Activated CD8-positive, alpha-beta memory T cell treated with anti-CD3 and anti-CD28 coated beads, Interleukin-2, amount 50 U/mL, for 48 hours (primary cell): ENCODE measurements around the gene FNDC3A.
A peak's percentile ranks its signal among the peaks of the same experiment; 100 is the strongest.
"Not testable (repeated sequence)": the region's sequence is repeated elsewhere in the genome, so short reads cannot be mapped to it uniquely, and the experiment has no call there.

Experiments
- DNase-seq: peaks from one replicate; pipeline ENCODE4 v3.0.0-alpha.2; 2020

The FNDC3A gene

DNA sequence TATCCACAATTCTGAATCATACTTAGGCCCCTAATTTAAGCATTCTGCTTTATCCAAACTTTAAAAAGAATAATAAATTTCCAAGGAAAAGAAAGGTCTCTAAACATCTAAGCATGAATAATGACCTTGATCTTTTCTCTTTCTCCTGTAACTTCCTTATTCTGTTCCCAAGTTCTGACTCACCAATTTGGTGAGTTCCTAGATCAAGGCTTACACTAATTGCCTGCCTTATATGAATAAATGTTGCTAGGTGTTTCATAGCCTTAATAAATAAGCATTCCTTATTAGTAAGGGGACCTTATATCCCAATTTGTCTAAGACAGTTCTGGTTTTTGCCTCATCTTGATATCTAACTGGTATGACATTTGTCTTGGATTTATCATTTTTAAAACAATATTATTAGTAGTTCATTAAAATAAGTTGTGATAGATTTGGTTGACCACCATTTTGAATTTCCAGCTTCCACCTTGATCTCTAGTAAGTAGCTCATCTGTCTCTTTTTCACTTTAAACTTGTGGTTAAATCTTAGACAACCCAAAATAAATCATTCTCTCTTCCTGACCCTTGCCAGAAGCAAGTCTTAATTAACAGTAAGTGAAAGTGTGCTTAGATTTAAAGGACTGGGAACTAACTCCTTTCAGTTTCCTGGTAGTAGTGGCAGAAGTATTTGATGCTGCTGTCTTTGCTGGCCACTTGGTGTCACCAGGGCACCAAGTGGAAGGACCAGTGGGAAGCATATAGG, 123.2 kb downstream of the FNDC3A start:
- DNase-seq: no peak

- DNase-seq: no peak
Measured at GRCh38 chr13:49099513-49099877, 123.8 kb downstream of the FNDC3A start.

- no peak for DNase-seq
Measured at GRCh38 chr13:49100637-49101570, 125.2 kb downstream of the FNDC3A start.

DNA sequence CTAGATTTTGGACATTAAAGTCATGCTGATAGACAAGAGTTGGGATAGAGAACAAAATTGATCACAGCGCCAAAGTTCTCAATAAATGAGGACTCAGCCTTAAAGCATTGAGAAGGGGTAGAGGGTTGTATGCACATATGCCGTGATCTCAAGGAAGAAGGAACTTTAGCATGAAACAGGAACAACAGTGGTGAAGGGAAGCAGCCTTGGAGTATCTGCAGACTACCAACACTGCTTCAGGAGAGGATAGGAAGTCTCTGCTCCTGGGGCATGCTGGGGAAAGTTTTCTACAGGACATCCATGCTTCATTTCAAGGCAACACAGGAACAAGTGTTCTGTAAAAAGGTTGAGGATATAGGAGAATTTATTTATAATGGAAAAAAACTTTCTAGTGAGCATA, 132.5 kb downstream of the FNDC3A start:
- DNase-seq: no peak

- DNase-seq: peak; percentile 71
Measured at GRCh38 chr13:49110122-49110912, 134.6 kb downstream of the FNDC3A start.

GRCh38 chr13:49110913-49111170, 135.1 kb downstream of the FNDC3A start:
- no peak for DNase-seq

DNA sequence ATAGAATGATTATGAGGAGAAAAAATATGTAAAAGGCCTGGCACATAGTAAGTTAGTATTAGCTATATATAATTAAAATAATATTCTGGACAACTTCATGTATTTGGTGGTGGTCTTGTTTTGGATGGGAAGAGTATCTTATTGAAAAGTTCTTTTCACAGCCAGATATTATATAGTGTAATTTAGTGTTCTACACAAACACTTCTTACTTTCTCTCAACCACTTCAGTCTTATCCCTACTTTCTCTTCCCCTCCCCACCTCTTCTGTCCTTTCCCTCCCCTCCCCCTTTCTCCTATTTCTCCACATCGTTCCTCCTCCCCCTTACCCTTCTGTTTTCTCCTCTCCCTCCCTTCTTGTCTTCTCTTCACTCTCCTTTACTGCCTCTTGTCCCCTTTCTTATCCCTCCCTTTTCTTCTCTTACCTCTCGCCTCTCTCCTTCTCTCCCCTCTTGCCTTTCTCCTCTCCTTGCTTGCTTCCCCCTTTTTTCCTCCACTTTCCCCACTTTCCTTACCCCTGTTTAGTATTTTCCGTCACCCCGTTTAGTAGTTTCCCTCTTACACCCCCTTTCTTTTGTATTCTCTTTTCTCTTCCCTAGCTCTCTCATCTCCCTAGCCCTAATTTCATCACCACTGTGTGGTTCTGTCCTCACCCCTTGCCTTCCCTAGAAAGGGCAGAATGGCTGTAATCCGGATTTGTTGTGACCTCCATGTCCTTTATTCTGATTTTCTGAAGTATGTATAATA, 137.2 kb downstream of the FNDC3A start:
- no peak for DNase-seq

GRCh38 chr13:49113526-49114286, 138.0 kb downstream of the FNDC3A start:
- no peak for DNase-seq

- no peak for DNase-seq
Measured at GRCh38 chr13:49116873-49117272, 141.2 kb downstream of the FNDC3A start.

DNA sequence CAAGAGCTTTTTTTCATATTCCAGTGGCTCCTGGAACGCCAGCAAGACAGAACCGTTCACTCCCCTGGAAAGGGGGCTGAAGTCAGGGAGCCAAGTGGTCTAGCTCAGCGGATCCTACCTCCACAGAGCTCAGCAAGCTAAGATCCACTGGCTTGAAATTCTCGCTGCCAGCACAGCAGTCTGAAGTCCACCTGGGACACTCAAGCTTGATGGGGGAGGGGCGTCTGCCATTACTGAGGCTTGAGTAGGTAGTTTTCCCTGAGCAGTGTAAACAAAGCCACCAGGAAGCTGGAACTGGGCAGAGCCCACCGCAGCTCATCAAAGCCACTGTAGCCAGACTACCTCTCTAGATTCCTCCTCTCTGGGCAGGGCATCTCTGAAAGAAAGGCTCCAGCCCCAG, 142.7 kb downstream of the FNDC3A start:
- not testable (repeated sequence) for DNase-seq

- no peak for DNase-seq
Measured at GRCh38 chr13:49124693-49125304, 149.1 kb downstream of the FNDC3A start.

DNA sequence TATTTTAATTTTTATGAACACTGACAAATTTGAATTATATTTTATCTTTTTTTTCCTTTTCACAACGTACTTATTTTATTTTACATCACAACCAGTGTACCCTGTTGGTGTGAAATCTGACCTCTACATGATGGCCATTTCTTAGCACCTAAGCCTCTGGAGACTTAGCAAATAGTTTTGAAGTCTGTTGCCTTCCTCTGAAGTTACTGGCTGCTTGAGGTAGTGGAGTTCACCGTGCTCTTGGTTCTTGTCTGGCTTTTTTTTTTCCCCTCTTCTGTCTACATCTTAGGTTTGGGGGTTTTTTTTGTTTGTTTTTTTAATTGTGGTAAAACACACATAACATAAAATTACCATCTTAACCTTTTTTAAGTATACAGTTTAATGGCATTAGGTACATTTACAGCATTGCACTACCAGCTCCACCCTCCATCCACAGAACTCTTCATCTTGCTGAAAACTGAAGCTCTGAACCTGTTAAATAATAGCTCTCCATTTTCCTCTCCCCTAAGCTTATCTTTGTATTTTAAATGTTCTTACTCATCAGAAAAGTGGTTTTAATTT, 150.3 kb downstream of the FNDC3A start:
- DNase-seq: no peak

- no peak for DNase-seq
Measured at GRCh38 chr13:49132479-49133002, 156.8 kb downstream of the FNDC3A start.

DNA sequence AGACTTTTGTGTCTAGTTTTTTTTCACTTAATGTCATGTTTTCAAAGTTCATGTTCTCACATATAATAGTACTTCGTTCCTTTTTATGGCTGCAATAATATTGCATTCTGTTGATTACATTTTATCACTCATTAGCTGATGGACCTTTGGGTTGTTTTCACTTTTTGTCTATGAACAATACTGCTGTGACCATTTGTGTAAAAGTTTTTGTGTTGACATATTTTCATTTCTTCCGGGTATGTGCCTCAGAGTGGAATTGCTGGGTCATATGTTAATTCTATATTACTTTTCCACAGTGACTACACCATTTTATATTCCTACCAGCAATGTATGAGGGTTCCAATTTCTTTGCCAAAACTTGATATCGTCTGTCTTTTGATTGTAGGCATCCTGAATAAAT, 158.6 kb downstream of the FNDC3A start:
- no peak for DNase-seq

DNA sequence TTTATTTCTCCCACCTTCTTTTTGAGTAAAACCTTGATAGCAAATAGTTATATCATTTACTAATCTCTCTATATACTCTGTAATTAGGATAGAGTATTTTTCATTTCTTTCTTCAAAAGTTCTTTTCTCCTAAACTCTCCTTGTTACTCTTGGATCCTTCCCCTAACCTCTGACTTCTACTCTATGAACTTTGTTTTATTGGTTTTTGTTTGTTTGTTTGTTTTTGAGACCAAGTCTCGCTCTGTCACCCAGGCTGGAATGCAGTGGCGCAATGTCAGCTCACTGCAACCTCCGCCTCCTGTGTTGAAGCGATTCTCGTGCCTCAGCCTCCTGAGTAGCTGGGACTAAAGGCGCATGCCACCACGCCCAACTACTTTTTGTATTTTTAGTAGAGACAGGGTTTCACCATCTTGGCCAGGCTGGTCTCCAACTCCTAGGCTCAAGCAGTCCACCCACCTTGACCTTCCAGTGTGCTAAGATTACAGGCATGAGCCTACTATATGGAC, 161.5 kb downstream of the FNDC3A start:
- not testable (repeated sequence) for DNase-seq

DNA sequence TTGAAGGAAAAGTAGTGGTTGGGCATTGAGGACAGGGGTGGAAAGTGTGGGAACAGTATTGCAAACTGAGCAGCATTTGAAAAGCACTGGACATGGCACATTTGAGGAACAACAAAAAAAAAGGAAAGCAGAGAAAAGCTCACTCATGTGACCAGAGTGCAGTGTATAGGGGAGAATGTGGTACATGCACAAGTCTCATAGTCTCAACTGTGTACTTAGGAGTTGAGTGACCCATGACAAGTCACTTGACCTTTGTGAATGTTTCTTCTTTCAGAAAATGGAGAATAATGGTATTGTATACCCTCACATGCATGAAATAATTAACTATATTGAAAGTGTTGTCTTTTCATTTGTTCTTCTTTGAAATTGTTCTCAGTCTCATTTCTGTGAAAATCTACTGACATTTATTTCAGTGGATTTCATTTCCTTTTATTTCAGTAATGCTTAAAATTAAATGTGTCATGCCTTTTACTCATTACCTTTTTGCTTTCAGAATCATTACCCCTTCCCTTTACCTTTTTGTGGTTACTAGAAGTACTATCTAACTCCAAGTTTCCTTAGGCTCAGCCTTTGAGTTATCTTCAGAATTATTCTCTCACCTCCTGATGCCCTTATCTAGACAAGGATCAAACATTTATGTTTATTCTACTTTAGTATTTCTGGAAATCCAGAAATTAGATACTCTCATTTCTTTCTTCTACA, 165.3 kb downstream of the FNDC3A start:
- DNase-seq: no peak

DNA sequence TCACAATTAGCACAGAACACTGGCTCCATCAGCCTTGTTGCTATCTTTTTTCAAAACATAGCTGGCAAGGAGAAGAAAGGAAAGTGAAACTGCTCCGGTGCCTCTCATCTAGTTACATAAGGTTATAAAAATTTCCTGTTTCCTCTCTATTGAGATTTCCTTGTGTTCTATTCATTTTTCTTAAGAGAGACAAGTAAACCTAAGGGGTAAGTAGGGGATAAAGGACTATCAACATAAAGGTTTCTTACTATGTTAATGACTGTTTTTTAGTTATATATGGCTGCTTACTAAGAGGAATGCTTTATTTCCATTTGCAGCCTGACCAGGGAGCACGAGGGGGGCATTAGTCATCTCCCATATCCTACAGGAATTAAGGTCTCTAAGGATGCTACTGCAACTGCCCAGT, 171.2 kb downstream of the FNDC3A start:
- no peak for DNase-seq

GRCh38 chr13:49148405-49148804, 172.7 kb downstream of the FNDC3A start:
- no peak for DNase-seq

GRCh38 chr13:49157955-49158584, 182.4 kb downstream of the FNDC3A start:
- DNase-seq: not testable (repeated sequence)

DNA sequence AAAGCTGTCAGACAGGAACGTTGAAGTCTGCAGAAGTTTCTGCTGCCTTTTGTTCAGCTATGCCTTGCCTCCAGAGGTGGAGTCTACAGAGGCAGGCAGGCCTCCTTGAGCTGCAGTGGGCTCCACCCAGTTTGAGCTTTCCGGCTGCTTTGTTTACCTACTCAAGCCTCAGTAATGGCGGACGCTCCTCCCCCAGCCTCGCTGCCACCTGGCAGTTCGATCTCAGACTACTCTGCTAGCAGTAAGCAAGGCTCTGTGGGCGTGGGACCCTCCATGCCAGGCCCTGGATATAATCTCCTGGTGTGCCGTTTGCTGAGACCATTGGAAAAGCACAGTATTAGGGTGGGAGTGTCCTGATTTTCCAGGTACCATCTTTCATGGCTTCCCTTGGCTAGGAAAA, 187.4 kb downstream of the FNDC3A start:
- DNase-seq: not testable (repeated sequence)
